Measurements from ENCODE around the gene CGB8.

CGB8 gene

GRCh38 chr19:49004964-49005614 is 43.8 kb downstream of the CGB8 start:
- no peak for DNase-seq

DNA sequence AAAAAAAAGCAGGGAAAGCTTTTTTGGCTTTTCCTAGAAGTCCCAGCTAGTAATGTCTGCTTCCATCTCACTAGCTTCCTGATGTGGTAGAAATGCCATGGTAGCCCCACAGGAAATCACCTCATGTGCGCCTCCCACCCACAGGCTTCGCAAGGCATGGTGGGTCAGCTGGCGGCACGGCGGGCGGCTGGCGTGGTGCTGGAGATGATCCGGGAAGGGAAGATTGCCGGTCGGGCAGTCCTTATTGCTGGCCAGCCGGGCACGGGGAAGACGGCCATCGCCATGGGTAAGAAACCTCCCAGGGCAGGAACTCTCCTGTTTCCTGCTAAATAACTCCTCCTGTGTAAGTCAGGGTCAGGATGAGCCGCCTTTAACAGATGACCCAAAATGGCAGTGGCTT is 44.8 kb downstream of the CGB8 start:
- no peak for DNase-seq

DNA sequence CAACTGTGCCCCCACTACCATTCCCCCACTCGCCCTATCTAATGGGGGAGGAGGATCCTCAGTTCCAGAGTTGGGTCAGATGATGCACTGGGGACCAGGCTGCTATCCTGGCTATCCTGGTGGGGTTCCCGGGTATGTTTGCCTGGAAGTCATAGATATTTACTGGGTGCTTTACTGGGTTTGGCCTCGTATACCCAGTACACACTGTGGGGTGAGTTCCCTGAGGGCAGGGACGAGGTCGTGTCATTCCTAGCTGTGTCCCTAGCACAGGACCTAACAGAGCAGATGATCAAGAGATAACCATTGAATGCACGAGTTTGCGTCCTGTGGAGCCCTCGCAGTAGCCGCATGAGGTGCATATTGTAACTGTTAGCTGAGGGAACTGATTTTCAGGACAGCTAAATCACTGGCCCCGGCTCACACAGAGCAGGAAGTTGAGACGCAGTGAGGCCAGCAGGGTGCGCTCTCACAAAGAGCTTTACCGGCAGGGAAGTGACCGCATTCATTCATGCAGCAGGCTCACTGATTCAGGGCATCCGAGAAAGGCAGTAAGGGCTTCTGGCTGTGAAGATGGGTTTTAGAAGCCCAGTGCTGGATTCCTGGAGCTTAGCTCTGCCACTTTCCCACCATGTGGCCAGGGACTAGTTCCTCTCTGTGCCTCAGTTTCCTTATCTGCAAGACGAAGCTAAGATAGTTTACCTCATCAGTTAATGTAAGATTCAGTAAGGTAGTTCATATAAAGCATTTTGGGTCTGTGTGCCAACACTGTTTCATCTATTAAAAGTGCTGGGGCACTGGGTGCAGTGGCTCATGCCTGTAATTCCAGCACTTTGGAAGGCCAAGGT is 49.2 kb downstream of the CGB8 start:
- peak; percentile 68 for DNase-seq

DNA sequence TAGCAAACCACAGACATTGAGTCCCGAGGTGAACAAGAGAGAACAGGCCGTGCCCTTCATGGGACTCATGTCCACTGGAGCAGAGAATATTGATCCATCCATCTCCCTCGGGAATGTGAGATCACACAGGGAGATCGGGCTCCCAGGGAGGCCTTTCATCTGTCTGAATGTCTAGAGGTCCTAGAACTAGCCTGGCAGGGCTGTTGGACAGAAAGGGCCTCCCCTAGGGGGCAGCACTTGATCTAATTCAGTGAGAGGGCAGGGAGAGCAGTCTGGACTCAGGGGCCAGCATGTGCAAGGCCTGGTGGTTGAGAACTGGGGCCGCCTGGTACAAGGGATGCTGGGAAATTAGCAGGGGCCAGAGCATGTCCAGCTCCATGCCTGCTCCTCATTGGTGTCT is 50.9 kb downstream of the CGB8 start:
- DNase-seq = peak; percentile 51

Data from NCI-H1694 (cell line).